Smooth muscle cell (in vitro differentiated cells): ENCODE data around the gene DMXL1. TPM values are rescaled to one million over a fixed set of nuclear protein-coding genes. Genes with fewer than 3 reads are reported as not detected.

ENCODE experiments used
- DNase-seq: peaks from one replicate; lab custom pipeline; 2025; ENCODE audit not compliant: unreplicated experiment; lab: John Stamatoyannopoulos, UW
- H2AFZ ChIP-seq: fragments of 200-600 bp; sonication (generic); 2 replicates; pipeline ENCODE4 v1.6.0; 2016; ENCODE audit warnings: antibody characterized with exemption, low read depth, mild to moderate bottlenecking
- H3F3A ChIP-seq: fragments of 200-600 bp; sonication (generic); 2 replicates; pipeline ENCODE4 v1.6.0; 2017; ENCODE audit warnings: antibody characterized with exemption, low read depth
- H3K27ac ChIP-seq: fragments of 200-600 bp; sonication (generic); 2 replicates; pipeline ENCODE4 v1.5.1; 2016; ENCODE audit warnings: low read depth, mild to moderate bottlenecking
- H3K27me3 ChIP-seq: fragments of 200-600 bp; sonication (generic); 2 replicates; pipeline ENCODE4 v1.6.1; 2016; ENCODE audit warnings: low read depth, mild to moderate bottlenecking
- H3K36me3 ChIP-seq: fragments of 200-600 bp; sonication (generic); 2 replicates; pipeline ENCODE4 v1.5.1; 2016; ENCODE audit warnings: low read depth
- H3K4me1 ChIP-seq: fragments of 200-600 bp; sonication (generic); 2 replicates; pipeline ENCODE4 v1.5.1; 2016; ENCODE audit warnings: low read depth
- H3K4me2 ChIP-seq: fragments of 200-600 bp; sonication (generic); 2 replicates; pipeline ENCODE4 v1.6.0; 2016; ENCODE audit warnings: mild to moderate bottlenecking
- H3K4me3 ChIP-seq: fragments of 200-600 bp; sonication (generic); 2 replicates; pipeline ENCODE4 v1.5.1; 2016; ENCODE audit warnings: mild to moderate bottlenecking
- H3K79me2 ChIP-seq: fragments of 200-600 bp; sonication (generic); 2 replicates; pipeline ENCODE4 v1.6.0; 2016; ENCODE audit warnings: low read depth, mild to moderate bottlenecking
- H3K9ac ChIP-seq: fragments of 200-600 bp; sonication (generic); 2 replicates; pipeline ENCODE4 v1.6.0; 2016; ENCODE audit warnings: low read depth
- H3K9me3 ChIP-seq: fragments of 200-600 bp; sonication (generic); replicated peaks from 2 replicates; pipeline ENCODE4 v1.5.1; 2016; ENCODE audit warnings: low read depth
- H4K20me1 ChIP-seq: fragments of 200-600 bp; sonication (generic); 2 replicates; pipeline ENCODE4 v1.6.0; 2016; ENCODE audit warnings: low read depth
- CTCF ChIP-seq: fragments of 200-600 bp; sonication (generic); IDR thresholded peaks from 2 replicates; pipeline ENCODE4 v1.5.1; 2017; ENCODE audit warnings: borderline replicate concordance, mild to moderate bottlenecking, antibody characterized with exemption; ENCODE audit not compliant: insufficient read depth, poor library complexity, severe bottlenecking
- WGBS: methylation state at CpG from one replicate; pipeline ENCODE4 v1.1.7; 2016; ENCODE audit warnings: low lambda C conversion rate; 5-methylcytosine and 5-hydroxymethylcytosine counted together
- polyA plus RNA-seq: library from polyadenylated mRNA; unstranded; fragments of >200 nt; fragmentation: Nextera tagmentation; extraction: Ambion mirVana; gene quantifications from 2 replicates; pipeline ENCODE4 v1.2.1, GENCODE V29; 2016
- total RNA-seq: library from RNA; depleted of rRNA; stranded (reverse); fragments of >200 nt; gene quantifications from 2 replicates; pipeline ENCODE4 v1.2.3, GENCODE V29; 2014

DMXL1 gene
- total and polyA plus RNA-seq, 2 experiments from 2014 or later, result 9.6 to 76.0 TPM

DNA sequence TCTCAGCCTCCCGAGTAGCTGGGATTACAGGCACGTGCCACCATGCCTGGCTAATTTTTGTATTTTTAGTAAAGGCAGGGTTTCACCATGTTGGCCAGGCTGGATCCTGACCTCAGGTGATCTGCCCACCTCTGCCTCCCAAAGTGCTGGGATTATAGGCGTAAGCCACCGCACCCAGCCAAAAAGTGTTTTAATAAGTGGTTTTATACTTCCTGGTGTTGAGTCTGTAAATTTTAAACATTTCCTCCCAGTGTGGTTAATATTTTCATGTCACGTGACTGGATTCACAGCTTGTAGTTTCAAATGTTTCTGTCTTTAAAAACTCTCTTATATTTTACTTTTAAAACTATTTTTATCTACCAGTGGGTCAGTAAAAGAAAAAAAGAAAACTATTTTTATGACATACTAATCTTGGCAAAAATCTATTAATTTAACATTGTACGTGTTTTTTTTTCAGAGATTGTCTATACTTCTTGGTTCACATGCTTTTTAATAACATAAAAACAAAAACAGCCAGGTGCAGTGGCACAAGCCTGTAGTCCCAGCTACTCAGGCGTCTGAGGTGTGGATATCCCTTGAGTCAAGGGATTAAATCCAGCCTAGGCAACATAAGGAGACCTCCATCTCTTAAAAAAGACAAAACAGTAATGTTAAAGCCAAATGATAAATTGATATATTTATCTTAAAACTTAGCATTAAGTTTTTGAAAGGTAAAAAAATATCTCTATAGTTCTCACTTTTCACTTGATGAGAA is 117.1 kb downstream of the DMXL1 start:
- 98% methylated on average over 7 of the region's 7 CpGs for WGBS

DNA sequence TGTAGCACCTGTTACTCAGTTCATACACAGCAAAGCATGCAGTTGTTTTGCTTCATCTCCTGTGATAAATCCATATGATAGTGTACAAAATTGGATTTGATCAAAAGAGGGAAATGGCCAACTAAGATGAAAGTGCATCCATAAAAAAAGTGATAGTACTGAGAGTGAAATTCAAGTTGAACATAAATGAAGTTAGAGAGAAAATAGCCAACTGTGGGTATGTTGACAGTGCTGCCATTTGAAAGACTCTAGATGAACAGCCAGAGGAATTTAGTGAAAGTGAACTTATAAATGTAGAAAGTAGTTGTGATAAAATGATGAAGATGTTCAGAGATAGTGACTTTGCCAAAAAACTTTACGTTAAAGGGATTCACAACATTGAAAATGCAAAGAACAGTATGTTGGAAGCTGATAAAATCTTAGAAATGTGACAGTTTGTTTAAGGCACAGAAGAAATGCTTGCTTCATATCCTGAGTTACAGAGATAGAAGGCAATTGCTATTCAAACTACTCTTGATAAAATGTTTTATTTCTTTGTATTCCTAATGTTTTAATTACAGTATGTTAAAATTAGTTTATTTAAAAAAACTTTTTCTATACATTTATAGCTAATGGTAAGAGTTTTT is 119.7 kb downstream of the DMXL1 start:
- WGBS, result 84% methylated on average over 1 of the region's 1 CpG
- no peak overlapping the region for H3K27ac ChIP-seq
- H3K27me3 ChIP-seq, result no peaks in the 10 kb centered on the region
- DNase-seq, result no peak
- no peak overlapping the region for H3K4me2 ChIP-seq
- H4K20me1 ChIP-seq, result no peaks in the 10 kb centered on the region
- H3K4me1 ChIP-seq, result no peaks in the 10 kb centered on the region
- no peak for TF ChIP-seq CTCF
- no peaks in the 10 kb centered on the region for H3F3A ChIP-seq
- H3K79me2 ChIP-seq, result no peaks in the 10 kb centered on the region
- no peak overlapping the region for H3K9ac ChIP-seq
- H3K9me3 ChIP-seq, result no peaks in the 10 kb centered on the region
- no peaks in the 10 kb centered on the region for H3K36me3 ChIP-seq
- H2AFZ ChIP-seq, result no peak overlapping the region
- no peak overlapping the region for H3K4me3 ChIP-seq

More for the DNA sequence above, 117.1 kb downstream of the DMXL1 start:
- DNase-seq, result no peak
- no peak for TF ChIP-seq CTCF
- Histone ChIP-seq H3K27me3 (no peaks in the 10 kb centered on the region), H3K9me3 (no peaks in the 10 kb centered on the region), H3K4me3 (no peak overlapping the region), H2AFZ (no peak overlapping the region), H4K20me1 (no peaks in the 10 kb centered on the region), H3K4me1 (no peaks in the 10 kb centered on the region), H3F3A (no peaks in the 10 kb centered on the region), H3K4me2 (no peak overlapping the region), H3K36me3 (peaks cover 5% of the 10 kb centered on the region), H3K27ac (no peak overlapping the region), H3K79me2 (no peaks in the 10 kb centered on the region), H3K9ac (no peak overlapping the region)

DNA sequence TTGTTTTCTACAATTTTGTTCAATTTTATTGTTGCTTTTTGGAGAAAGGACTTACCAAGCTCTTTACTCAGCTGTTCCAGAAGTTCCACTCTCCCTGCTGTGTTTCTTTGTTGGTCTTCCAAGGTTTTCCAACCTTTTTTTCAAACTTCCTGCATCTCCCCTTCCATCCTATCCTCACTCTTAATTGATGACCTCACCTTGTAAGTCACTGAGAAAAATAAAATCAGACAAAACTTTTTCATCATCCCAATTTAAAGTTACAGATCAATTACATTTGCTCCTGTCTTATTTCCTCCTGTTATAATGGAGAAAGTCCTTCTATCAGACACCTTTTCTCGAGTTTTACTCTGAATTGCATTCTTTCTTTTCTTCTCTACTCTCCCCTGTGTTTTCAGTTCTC is 121.1 kb downstream of the DMXL1 start:
- no peaks in the 10 kb centered on the region for H3K4me1 ChIP-seq
- H4K20me1 ChIP-seq, result no peaks in the 10 kb centered on the region
- H3K27me3 ChIP-seq, result no peaks in the 10 kb centered on the region
- no peak overlapping the region for H3K27ac ChIP-seq
- H2AFZ ChIP-seq, result no peak overlapping the region
- WGBS, result 93% methylated on average over 1 of the region's 1 CpG
- no peak overlapping the region for H3K9ac ChIP-seq
- no peak overlapping the region for H3K4me2 ChIP-seq
- H3K79me2 ChIP-seq, result no peaks in the 10 kb centered on the region
- no peaks in the 10 kb centered on the region for H3F3A ChIP-seq
- H3K9me3 ChIP-seq, result no peaks in the 10 kb centered on the region
- H3K36me3 ChIP-seq, result no peaks in the 10 kb centered on the region
- no peak for DNase-seq
- no peak for TF ChIP-seq CTCF
- no peak overlapping the region for H3K4me3 ChIP-seq
